PC-9 (cell line): Measurements from ENCODE around the gene PLAAT4.

Source experiments
- EZH2 ChIP-seq: fragments of 200-600 bp; sonication (generic); IDR thresholded peaks from 2 replicates; pipeline ENCODE4 v1.8.0; 2017; ENCODE audit warnings: antibody characterized with exemption, low read depth
- TF ChIP-seq, protein P1 (sequence below): fragments of 200-600 bp; sonication (generic); conservative IDR thresholded peaks from 2 replicates; pipeline ENCODE4 v1.6.1; 2017; ENCODE audit warnings: mixed run types, antibody characterized with exemption, mild to moderate bottlenecking, moderate library complexity

GRCh38 chr11:63505857-63506528, 30.6 kb upstream of the PLAAT4 start, which contains the start of gene LGALS12:
- TF ChIP-seq, protein P1, sequence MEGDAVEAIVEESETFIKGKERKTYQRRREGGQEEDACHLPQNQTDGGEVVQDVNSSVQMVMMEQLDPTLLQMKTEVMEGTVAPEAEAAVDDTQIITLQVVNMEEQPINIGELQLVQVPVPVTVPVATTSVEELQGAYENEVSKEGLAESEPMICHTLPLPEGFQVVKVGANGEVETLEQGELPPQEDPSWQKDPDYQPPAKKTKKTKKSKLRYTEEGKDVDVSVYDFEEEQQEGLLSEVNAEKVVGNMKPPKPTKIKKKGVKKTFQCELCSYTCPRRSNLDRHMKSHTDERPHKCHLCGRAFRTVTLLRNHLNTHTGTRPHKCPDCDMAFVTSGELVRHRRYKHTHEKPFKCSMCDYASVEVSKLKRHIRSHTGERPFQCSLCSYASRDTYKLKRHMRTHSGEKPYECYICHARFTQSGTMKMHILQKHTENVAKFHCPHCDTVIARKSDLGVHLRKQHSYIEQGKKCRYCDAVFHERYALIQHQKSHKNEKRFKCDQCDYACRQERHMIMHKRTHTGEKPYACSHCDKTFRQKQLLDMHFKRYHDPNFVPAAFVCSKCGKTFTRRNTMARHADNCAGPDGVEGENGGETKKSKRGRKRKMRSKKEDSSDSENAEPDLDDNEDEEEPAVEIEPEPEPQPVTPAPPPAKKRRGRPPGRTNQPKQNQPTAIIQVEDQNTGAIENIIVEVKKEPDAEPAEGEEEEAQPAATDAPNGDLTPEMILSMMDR, result no peak
- TF ChIP-seq EZH2, result no peak
